MM.1S (cell line): Measurements from ENCODE around the gene EPB41L4B.

ENCODE experiments used
- DNase-seq: peaks from one replicate; pipeline ENCODE4 v3.0.0-alpha.2; 2015
- H2AFZ ChIP-seq: fragments of 300-600 bp; sonication (generic); 2 replicates; pipeline ENCODE4 v1.6.0; 2016; ENCODE audit warnings: antibody characterized with exemption, low read length
- H3F3A ChIP-seq: fragments of 300-600 bp; sonication (generic); 2 replicates; pipeline ENCODE4 v1.6.1; 2016; ENCODE audit warnings: mild to moderate bottlenecking, antibody characterized with exemption, low read length, moderate library complexity, mixed read lengths; ENCODE audit not compliant: insufficient read depth
- H3K27ac ChIP-seq: fragments of 300-600 bp; sonication (generic); 2 replicates; pipeline ENCODE4 v1.5.1; 2016; ENCODE audit warnings: mild to moderate bottlenecking, low read length
- H3K27me3 ChIP-seq: fragments of 300-600 bp; sonication (generic); replicated peaks from 2 replicates; pipeline ENCODE4 v1.6.0; 2016; ENCODE audit warnings: low read length; ENCODE audit not compliant: insufficient read depth
- H3K36me3 ChIP-seq: fragments of 300-600 bp; sonication (generic); replicated peaks from 2 replicates; pipeline ENCODE4 v1.6.1; 2016; ENCODE audit warnings: mild to moderate bottlenecking, low read length, mixed read lengths; ENCODE audit not compliant: insufficient read depth
- H3K4me1 ChIP-seq: fragments of 300-600 bp; sonication (generic); 2 replicates; pipeline ENCODE4 v1.6.1; 2016; ENCODE audit warnings: low read length, mixed read lengths
- H3K4me2 ChIP-seq: fragments of 300-600 bp; sonication (generic); 2 replicates; pipeline ENCODE4 v1.6.0; 2016; ENCODE audit warnings: low read depth, low read length
- H3K4me3 ChIP-seq: fragments of 300-600 bp; sonication (generic); 2 replicates; pipeline ENCODE4 v1.5.1; 2016; ENCODE audit warnings: low read length, mixed read lengths
- H3K79me2 ChIP-seq: fragments of 300-600 bp; sonication (generic); 2 replicates; pipeline ENCODE4 v1.6.1; 2016; ENCODE audit warnings: mixed run types, low read length, mixed read lengths
- H3K9ac ChIP-seq: fragments of 300-600 bp; sonication (generic); 2 replicates; pipeline ENCODE4 v1.6.1; 2016; ENCODE audit warnings: low read length, mixed read lengths
- H3K9me2 ChIP-seq: fragments of 300-600 bp; sonication (generic); replicated peaks from 2 replicates; pipeline ENCODE4 v1.6.1; 2016; ENCODE audit warnings: mild to moderate bottlenecking, low read length, mixed read lengths; ENCODE audit not compliant: insufficient read depth
- H3K9me3 ChIP-seq: fragments of 300-600 bp; sonication (generic); replicated peaks from 2 replicates; pipeline ENCODE4 v1.6.1; 2016; ENCODE audit warnings: mild to moderate bottlenecking, low read length, mixed read lengths; ENCODE audit not compliant: insufficient read depth
- H4K20me1 ChIP-seq: fragments of 300-600 bp; sonication (generic); 2 replicates; pipeline ENCODE4 v1.6.1; 2016; ENCODE audit warnings: mild to moderate bottlenecking, low read length, moderate library complexity, mixed read lengths; ENCODE audit not compliant: insufficient read depth
- EZH2 ChIP-seq: fragments of 300-600 bp; sonication (generic); optimal IDR thresholded peaks from 2 replicates; pipeline ENCODE3; 2017; ENCODE audit warnings: low read depth, mild to moderate bottlenecking, antibody characterized with exemption, low read length, mixed read lengths
- EZH2phosphoT487 ChIP-seq: fragments of 300-600 bp; sonication (generic); IDR thresholded peaks from 2 replicates; pipeline ENCODE4 v1.6.1; 2018; ENCODE audit warnings: antibody characterized with exemption, low read length
- TF ChIP-seq, protein P1 (sequence below): fragments of 300-600 bp; sonication (generic); IDR thresholded peaks from 2 replicates; pipeline ENCODE4 v1.5.1; 2016; ENCODE audit warnings: antibody characterized with exemption, low read length, mixed read lengths

Gene EPB41L4B

GRCh38 chr9:109253637-109254284 is 67.1 kb downstream of the EPB41L4B start:
- no peak overlapping the region for H3K27ac ChIP-seq
- no peak overlapping the region for H3K4me3 ChIP-seq
- no peaks in the 10 kb centered on the region for H3K4me1 ChIP-seq
- no peaks in the 10 kb centered on the region for H3K27me3 ChIP-seq
- H2AFZ ChIP-seq, result no peak overlapping the region
- TF ChIP-seq, protein P1, sequence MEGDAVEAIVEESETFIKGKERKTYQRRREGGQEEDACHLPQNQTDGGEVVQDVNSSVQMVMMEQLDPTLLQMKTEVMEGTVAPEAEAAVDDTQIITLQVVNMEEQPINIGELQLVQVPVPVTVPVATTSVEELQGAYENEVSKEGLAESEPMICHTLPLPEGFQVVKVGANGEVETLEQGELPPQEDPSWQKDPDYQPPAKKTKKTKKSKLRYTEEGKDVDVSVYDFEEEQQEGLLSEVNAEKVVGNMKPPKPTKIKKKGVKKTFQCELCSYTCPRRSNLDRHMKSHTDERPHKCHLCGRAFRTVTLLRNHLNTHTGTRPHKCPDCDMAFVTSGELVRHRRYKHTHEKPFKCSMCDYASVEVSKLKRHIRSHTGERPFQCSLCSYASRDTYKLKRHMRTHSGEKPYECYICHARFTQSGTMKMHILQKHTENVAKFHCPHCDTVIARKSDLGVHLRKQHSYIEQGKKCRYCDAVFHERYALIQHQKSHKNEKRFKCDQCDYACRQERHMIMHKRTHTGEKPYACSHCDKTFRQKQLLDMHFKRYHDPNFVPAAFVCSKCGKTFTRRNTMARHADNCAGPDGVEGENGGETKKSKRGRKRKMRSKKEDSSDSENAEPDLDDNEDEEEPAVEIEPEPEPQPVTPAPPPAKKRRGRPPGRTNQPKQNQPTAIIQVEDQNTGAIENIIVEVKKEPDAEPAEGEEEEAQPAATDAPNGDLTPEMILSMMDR, result no peak
- TF ChIP-seq EZH2phosphoT487, result no peak
- no peak for TF ChIP-seq EZH2
- no peaks in the 10 kb centered on the region for H3K36me3 ChIP-seq
- H3K9me2 ChIP-seq, result no peaks in the 10 kb centered on the region
- DNase-seq, result no peak
- no peaks in the 10 kb centered on the region for H3K9me3 ChIP-seq
- no peaks in the 10 kb centered on the region for H3F3A ChIP-seq
- H4K20me1 ChIP-seq, result no peaks in the 10 kb centered on the region
- H3K79me2 ChIP-seq, result no peaks in the 10 kb centered on the region
- no peak overlapping the region for H3K4me2 ChIP-seq
- no peak overlapping the region for H3K9ac ChIP-seq

DNA sequence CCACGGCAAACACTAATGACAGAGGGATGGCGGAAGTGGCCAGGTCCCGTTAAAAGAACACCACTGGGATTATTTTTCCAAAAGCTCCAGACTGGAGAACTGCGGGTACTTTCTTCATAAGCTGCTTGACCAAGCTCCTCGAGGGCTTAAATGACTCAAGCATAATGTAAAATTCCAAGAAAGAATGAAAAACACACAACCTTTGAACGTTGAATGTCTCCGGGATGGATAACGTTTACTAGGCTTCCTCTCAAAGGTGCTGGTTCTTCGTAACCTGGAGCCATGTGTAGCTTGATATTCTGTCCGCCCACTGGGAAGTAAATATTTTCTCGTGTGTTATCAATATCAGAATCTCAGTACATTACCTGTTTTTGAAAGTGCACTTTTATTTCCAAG is 67.6 kb downstream of the EPB41L4B start:
- no peak overlapping the region for H2AFZ ChIP-seq

GRCh38 chr9:109252291-109252690 is 68.6 kb downstream of the EPB41L4B start:
- TF ChIP-seq EZH2 (no peak), EZH2phosphoT487 (no peak)
- TF ChIP-seq, protein P1, result no peak
- H3F3A ChIP-seq, result no peaks in the 10 kb centered on the region
- H2AFZ ChIP-seq, result no peak overlapping the region
- no peaks in the 10 kb centered on the region for H4K20me1 ChIP-seq
- H3K27ac ChIP-seq, result no peak overlapping the region
- H3K36me3 ChIP-seq, result no peaks in the 10 kb centered on the region
- no peak overlapping the region for H3K4me2 ChIP-seq
- no peaks in the 10 kb centered on the region for H3K9me2 ChIP-seq
- H3K79me2 ChIP-seq, result no peaks in the 10 kb centered on the region
- no peak overlapping the region for H3K9ac ChIP-seq
- H3K4me3 ChIP-seq, result no peak overlapping the region
- no peaks in the 10 kb centered on the region for H3K27me3 ChIP-seq
- H3K9me3 ChIP-seq, result no peaks in the 10 kb centered on the region
- no peaks in the 10 kb centered on the region for H3K4me1 ChIP-seq
- no peak for DNase-seq

More for the DNA sequence above, 67.6 kb downstream of the EPB41L4B start:
- Histone ChIP-seq H3K9me3 (no peaks in the 10 kb centered on the region), H3K27ac (no peak overlapping the region), H3K4me3 (no peak overlapping the region), H3K27me3 (no peaks in the 10 kb centered on the region), H3K4me1 (no peaks in the 10 kb centered on the region), H3K9me2 (no peaks in the 10 kb centered on the region), H3K4me2 (no peak overlapping the region), H3K9ac (no peak overlapping the region), H3F3A (no peaks in the 10 kb centered on the region), H4K20me1 (no peaks in the 10 kb centered on the region), H3K36me3 (no peaks in the 10 kb centered on the region), H3K79me2 (no peaks in the 10 kb centered on the region)
- no peak for DNase-seq
- TF ChIP-seq EZH2, result no peak
- TF ChIP-seq, protein P1, result no peak
- no peak for TF ChIP-seq EZH2phosphoT487
